Stimulated activated CD8-positive, alpha-beta memory T cell treated with anti-CD3 and anti-CD28 coated beads, Interleukin-15, amount 100 ng/mL, for 1 hour (primary cell): Measurements from ENCODE around the gene ZNF324.
"Not testable (repeated sequence)": the region's sequence is repeated elsewhere in the genome, so short reads cannot be mapped to it uniquely, and the experiment has no call there.

Experiments
- DNase-seq: peaks from one replicate; pipeline ENCODE4 v3.0.0-alpha.2; 2020; ENCODE audit warnings: low read depth

The ZNF324 gene

GRCh38 chr19:58500242-58500641 lies 33.4 kb downstream of the ZNF324 start:
- no peak for DNase-seq

GRCh38 chr19:58507602-58508223 lies 40.8 kb downstream of the ZNF324 start:
- DNase-seq = not testable (repeated sequence)

DNA sequence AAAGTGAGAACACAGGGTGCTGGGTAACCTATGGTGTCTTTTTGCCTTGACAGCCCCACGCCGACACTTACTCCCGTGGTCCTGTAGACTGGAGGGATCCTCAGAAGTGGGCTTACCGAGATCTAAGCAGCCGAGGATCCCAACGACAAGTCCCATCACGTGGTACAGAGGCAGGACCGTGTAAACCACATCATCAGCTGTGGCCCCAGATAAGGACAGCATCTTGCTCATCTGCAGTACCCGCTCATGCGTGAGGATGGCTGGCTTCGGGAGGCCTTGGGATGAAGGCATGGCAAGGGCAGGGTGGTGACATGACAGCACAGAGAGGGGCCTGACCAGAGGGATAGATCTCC lies 42.8 kb downstream of the ZNF324 start:
- DNase-seq = no peak

DNA sequence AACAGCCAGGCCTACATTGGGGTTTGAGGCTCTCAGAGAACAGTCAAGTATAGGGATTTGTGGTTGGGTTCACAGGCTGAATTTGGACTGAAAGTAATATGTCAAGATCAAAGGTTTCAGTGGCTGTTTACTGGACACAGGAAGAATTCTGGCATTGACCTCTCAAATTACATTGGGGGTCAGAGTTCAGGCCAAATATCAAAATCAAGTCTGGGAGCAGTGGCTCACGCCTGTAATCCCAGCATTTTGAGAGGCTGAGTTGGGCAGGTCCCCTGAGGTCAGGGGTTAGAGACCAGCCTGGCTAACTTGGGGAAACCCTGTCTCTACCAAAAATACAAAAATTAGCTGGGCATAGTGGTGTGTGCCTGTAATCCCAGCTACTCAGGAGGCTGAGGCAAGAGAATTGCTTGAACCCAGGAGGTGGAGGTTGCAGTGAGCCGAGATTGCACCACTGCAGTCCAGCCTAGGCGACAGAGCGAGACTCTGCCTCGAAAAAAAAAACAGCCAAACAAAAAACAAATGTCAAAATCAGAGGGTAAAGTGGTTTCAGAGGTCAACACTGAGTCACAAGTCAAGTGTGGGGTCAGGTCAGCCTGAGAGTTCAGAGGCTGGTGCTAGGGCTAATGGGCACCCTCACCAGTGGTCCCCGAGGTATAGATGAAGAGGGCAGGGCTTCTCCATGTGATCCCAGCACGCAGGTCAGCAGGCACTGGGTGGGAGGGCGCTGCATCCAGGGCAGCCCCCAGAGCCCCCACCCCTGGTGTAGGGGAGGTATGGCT lies 43.4 kb downstream of the ZNF324 start:
- DNase-seq = no peak

- DNase-seq = no peak
Observed at GRCh38 chr19:58511353-58512208, 44.7 kb downstream of the ZNF324 start, which contains the start of gene SLC27A5. Gene SLC27A5 (minus strand): TSS chr19:58511992. CDS start chr19:58511955, 37 bp downstream.

DNA sequence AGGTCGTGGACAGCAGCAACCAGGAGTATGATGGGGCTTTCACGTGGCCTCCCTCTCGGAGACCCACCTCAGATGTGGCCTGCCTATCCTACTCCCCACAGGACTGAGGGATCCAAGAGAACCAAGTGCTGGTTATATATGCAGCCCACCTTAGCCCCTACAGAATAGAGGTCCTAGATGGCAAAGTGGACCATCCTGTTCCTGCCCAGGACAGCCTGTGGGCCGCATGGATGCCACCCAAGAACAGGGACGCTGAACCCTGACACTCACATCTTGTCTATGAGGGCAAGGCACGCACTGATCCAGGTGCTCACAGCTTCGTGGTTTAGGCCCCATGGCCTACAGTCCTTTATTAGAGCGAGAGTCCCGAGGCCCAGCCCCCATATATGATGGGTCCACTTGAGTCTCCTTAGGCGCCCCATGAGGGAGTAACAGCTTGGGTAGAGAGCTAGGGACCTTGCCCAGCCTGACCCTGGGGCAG lies 46.4 kb downstream of the ZNF324 start:
- DNase-seq = no peak

DNA sequence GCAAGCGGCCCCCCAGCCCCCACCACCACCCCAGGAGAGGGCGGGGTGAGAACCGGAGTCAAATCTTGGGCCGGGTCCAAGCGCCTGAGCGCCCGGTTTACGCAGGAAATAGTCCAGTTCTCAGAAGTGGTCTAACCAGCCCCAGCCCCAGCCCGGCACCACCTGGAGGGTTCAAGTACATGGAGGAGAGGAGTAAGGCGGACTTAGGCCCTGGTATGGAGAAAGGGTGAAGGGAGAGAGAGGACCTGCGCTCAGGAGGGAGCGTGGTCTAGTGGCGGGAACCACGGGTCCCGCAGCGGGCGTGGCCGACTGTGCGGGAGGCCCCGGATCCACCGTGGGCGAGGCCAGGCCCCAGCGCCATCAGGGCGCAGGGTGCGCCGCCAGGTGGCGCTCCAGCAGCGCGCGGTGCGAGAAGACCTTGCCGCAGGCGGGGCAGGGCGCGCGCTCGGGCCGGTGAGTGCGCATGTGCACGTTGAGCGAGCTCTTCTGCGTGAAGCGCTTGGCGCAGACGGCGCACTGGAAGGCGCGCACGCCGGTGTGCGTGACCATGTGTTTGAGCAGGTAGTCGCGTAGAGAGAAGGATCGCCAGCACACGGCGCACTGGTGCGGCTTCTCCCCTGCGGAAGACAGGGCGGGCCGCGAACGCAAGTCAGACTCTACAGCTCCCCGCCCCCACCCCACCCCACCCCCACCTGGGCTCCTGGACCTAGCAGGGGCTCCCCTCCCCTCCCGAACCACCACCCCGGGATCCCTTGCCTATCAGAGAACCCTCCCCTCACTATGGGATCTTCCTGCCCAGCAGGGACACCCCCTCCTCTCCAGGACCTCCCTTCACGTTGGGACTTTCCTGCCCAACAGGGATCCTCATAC lies 47.0 kb downstream of the ZNF324 start:
- peak; percentile 82 for DNase-seq

- DNase-seq = no peak
Observed at GRCh38 chr19:58514564-58515022, 47.7 kb downstream of the ZNF324 start.

DNA sequence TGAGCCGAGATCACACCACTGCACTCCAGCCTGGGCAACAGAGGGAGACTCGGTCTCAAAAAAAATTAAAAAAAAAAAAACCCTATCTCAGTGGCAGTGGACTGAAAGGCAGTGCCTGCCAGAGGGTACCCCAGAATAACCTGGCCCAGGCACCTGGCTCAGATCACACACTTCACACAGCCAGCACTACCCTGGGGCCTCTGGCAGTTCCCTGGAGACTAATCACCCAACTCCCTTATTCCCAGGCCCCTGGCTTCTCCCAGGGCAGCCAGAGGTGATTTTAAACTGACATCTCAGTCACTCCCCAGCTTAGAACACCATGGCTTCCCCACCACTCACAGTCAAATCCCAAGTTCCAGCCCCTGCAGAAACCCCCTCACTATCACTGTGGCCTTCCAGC lies 48.4 kb downstream of the ZNF324 start:
- no peak for DNase-seq

- no peak for DNase-seq
Observed at GRCh38 chr19:58516246-58516836, 49.5 kb downstream of the ZNF324 start.

DNA sequence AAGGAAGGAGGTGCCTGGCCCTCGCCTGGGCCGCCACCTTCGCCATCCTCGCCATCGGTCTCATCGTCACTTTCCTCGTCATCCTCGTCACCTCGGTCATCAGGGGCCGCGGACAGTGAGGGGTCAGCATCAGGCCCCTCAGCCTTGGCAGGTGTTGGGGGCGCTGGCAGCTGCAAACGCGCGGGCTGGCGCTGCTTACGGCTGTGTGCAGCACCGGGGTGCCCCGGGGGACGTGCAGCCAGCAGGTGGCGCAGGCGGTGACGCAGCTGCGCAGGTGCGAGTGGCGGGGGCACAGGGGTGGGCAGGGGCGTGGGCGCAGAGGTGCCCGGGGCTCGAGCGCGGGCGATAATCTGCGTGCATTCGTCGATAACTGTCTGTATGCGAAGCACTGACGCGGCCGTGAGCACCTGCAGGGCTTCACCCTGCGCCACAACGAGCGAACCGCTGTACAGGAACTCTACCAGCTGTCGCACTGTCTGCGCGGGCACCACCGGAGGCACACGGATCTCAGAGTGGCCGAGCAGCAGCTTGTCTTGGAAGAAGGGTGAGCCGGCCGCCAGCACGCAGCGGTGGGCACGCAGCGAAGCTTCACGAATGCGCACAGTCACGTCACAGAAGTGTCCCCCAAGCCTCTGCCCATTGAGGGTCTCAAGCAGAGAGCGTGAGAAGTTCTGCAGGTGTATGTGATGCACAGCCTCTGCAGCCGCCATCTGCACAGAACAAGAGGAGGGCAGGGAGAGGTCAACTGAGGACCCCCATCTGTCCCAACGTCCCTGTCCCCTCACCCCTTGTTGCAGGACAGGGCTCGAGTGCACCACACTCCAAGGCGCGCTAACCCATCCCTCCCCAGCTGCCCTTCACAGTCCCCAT lies 50.3 kb downstream of the ZNF324 start:
- no peak for DNase-seq

GRCh38 chr19:58518256-58519086 lies 51.6 kb downstream of the ZNF324 start:
- DNase-seq = no peak

DNA sequence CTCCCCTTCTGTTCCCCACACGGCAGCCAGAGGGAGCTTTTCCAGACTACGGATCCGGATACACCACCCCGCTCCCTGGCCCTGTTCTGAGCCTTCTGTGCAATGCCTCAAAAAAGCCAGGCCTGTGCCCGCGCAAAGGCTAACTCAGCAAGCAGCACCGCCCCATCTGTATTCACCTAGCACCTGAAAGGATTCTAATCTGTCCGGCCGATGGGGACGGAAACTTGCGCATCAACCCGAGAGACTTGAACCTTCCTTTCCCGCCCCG lies 52.1 kb downstream of the ZNF324 start:
- DNase-seq = no peak

DNA sequence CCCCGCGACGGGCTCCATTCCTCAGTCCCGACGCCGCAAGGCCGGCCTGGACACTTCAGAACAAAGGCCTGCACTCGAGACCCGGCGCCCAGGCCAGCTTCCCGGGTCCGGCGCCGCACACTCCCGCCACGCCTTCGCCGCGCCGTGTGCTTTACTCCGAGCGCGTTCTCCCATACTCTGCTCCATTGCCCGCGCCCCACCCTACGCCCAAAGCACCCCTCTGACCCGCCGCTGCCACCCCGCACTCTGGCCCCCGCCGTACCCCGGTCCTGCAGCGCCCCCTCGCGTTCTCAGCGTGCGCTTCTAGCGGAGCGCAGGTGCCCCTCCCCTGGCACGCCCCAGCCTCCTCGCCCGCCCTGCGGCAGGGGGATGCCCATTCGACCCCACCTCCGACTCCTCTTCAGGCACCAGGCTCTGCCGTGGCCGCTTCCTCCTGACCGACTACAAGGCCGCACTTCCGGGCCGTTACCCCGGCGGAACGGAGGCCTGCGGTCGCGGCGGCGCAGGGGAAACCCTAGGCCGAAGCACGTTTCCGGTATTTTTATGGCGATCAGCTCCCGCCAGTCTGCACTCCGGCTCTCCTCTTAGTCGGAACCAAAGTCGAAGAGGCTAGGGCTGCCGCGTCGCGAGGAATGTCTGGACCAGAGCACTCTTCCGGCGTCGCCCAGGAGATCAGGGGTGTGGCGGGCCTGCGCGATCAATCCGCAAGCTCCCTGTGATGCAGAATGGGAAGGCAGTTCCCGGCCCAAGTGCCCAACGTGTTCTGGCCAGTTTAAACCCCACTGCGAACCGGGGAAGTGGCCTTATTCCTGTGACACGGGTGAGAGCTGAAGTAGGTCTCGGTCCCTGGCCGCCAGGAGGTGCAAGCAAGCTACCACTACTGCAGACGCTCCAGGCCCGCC lies 52.7 kb downstream of the ZNF324 start, which contains the start of gene ZBTB45:
Gene ZBTB45 (minus strand): TSS at position 456 of the 902 bp plus-strand sequence. CDS start 2,137 bp downstream, outside the sequence.
- peak; percentile 74 for DNase-seq

DNA sequence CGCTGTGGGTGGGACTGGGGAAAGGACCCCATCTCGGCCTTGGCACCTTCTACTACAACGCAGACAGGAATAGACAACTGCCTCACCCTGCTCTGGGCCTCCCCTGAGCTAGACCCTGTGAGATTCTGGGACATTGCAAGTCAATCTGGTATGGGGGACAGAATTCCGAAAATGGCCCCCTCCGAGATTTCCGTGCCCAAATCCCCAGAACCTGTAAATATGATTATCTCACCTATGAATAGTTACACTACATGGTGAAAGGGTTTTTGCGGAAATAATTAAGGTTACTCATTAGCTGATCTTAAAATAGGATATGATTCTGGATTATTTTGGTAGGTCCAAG lies 53.3 kb downstream of the ZNF324 start:
- DNase-seq = no peak

DNA sequence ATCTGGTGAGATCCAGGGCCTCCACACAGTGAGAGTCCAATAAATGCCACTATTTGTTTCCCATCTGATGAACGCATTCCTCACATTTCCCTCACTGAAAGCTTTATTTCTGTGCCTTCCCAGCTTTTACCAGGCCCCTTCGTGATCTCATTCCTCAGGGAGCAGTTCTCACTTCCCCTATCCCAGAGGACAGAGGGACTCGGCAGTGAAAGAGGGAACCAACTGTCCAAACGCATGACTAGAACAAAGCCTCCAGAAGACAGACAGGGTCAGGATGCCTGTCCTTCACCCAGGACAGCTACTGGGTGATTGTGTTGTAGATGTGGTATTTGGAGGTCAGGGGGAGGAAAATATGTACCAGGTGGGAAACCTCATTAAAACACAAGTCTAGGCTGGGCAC lies 54.8 kb downstream of the ZNF324 start:
- DNase-seq = no peak

DNA sequence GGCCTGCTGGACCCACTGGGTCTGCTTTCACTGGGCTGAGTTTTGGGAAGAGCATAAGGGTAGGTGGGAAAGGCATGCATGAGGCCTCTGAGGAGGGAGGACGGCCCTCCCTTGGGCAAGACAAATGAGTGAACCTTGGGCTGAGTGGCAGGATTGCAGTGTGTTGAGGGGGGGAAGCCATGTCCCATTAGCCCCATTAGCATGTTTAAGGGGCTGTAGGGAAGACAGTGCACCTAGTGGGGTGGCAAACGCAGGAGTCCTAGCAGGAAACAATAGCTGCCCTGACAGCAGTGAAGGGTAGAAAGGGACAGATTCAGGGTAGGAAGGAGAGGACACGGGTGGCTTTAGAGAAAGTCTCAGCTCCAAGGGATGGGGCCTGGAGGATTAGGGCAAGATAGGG lies 55.8 kb downstream of the ZNF324 start:
- DNase-seq = no peak
